WTC11 (cell line): ENCODE measurements around the gene NGF. TPM values are rescaled to one million over a fixed set of nuclear protein-coding genes. Genes with fewer than 3 reads are reported as not detected.

Source experiments
- ATAC-seq: fragments of 200-7000 bp; cut with Tn5 transposase; 2 replicates; pipeline ENCODE4 v1.10.0; 2021; ENCODE audit warnings: mild to moderate bottlenecking, moderate library complexity
- CTCF ChIA-PET: fragments of 300-600 bp; sonication (Branson Sonifier 250); formaldehyde crosslinking; loops from one replicate; lab custom pipeline; 2021; ENCODE audit warnings: antibody characterized with exemption; lab: Charles Lee
- POLR2A ChIA-PET: fragments of 350-600 bp; sonication (Branson Sonifier 250); formaldehyde crosslinking; loops from one replicate; lab custom pipeline; 2021; ENCODE audit warnings: antibody characterized with exemption; lab: Charles Lee
- DNase-seq: peaks from one replicate; pipeline ENCODE4 v3.0.0; 2021; ENCODE audit warnings: low spot score
- H3K27ac Mint-ChIP-seq: 2 replicates; pipeline ENCODE4 v1.8.0; 2021; ENCODE audit warnings: mixed read lengths
- H3K27me3 Mint-ChIP-seq: 2 replicates; pipeline ENCODE4 v1.8.0; 2021; ENCODE audit warnings: low read depth, mild to moderate bottlenecking, moderate library complexity, mixed read lengths
- H3K36me3 Mint-ChIP-seq: 2 replicates; pipeline ENCODE4 v1.8.0; 2021; ENCODE audit warnings: mixed read lengths
- H3K4me1 Mint-ChIP-seq: 2 replicates; pipeline ENCODE4 v1.8.0; 2022; ENCODE audit warnings: mixed read lengths
- H3K4me3 Mint-ChIP-seq: 2 replicates; pipeline ENCODE4 v1.8.0; 2021; ENCODE audit warnings: mild to moderate bottlenecking, moderate library complexity, mixed read lengths
- H3K9me3 Mint-ChIP-seq: 2 replicates; pipeline ENCODE4 v1.8.0; 2021; ENCODE audit warnings: mixed read lengths
- AFF4 ChIP-seq: sonication (generic); formaldehyde crosslinking; IDR thresholded peaks from 2 replicates; pipeline ENCODE4 v1.8.1; 2023; ENCODE audit warnings: mild to moderate bottlenecking, missing genetic modification reagents, borderline replicate concordance
- CREB1 ChIP-seq: sonication (generic); formaldehyde crosslinking; IDR thresholded peaks from 2 replicates; pipeline ENCODE4 v1.8.0; 2023; ENCODE audit warnings: mild to moderate bottlenecking, missing genetic modification reagents
- IRF1 ChIP-seq: sonication (generic); formaldehyde crosslinking; IDR thresholded peaks from 2 replicates; pipeline ENCODE4 v1.8.0; 2023; ENCODE audit warnings: missing genetic modification reagents
- NFE2L1 ChIP-seq: sonication (generic); formaldehyde crosslinking; IDR thresholded peaks from 2 replicates; pipeline ENCODE4 v1.8.1; 2023; ENCODE audit warnings: missing genetic modification reagents
- TEAD4 ChIP-seq: sonication (generic); formaldehyde crosslinking; IDR thresholded peaks from 2 replicates; pipeline ENCODE4 v1.8.0; 2022; ENCODE audit warnings: mild to moderate bottlenecking, missing genetic modification reagents
- ZNF317 ChIP-seq: sonication (generic); formaldehyde crosslinking; IDR thresholded peaks from 2 replicates; pipeline ENCODE4 v1.8.1; 2023; ENCODE audit warnings: low read depth, mild to moderate bottlenecking, moderate library complexity, missing genetic modification reagents, borderline replicate concordance
- ZNF416 ChIP-seq: fragments of 250-450 bp; sonication (Bioruptor Pico); IDR thresholded peaks from 2 replicates; pipeline ENCODE4 v1.9.0; 2021; ENCODE audit warnings: mild to moderate bottlenecking, inconsistent platforms
- total RNA-seq: library from RNA; stranded (reverse); gene quantifications from 3 replicates; pipeline ENCODE4 v1.2.3, GENCODE V29; 2021
- TF ChIP-seq, protein P1 (sequence below): sonication (generic); formaldehyde crosslinking; IDR thresholded peaks from 2 replicates; pipeline ENCODE4 v1.8.0; 2022; ENCODE audit warnings: mild to moderate bottlenecking, missing genetic modification reagents
- TF ChIP-seq, protein P2 (sequence below): sonication (generic); formaldehyde crosslinking; IDR thresholded peaks from 2 replicates; pipeline ENCODE4 v1.8.1; 2022; ENCODE audit warnings: low read depth, missing genetic modification reagents, borderline replicate concordance
- TF ChIP-seq, protein P3 (sequence below): sonication (generic); formaldehyde crosslinking; IDR thresholded peaks from 2 replicates; pipeline ENCODE4 v1.8.1; 2022; ENCODE audit warnings: mild to moderate bottlenecking, moderate library complexity, missing genetic modification reagents
- TF ChIP-seq, protein P4 (sequence below): fragments of 250-450 bp; sonication (Bioruptor Pico); IDR thresholded peaks from 2 replicates; pipeline ENCODE4 v1.8.0; 2021; ENCODE audit warnings: mild to moderate bottlenecking
- TF ChIP-seq, protein P5 (sequence below): fragments of 250-450 bp; sonication (Bioruptor Pico); IDR thresholded peaks from 2 replicates; pipeline ENCODE4 v1.9.0; 2021; ENCODE audit warnings: mild to moderate bottlenecking, borderline replicate concordance

Gene NGF
- total RNA-seq, 1 experiment from 2014 or later, result 0.55 TPM

GRCh38 chr1:115295904-115296696, 41.9 kb downstream of the NGF start:
- no peak overlapping the region for H3K27ac Mint-ChIP-seq
- H3K27me3 Mint-ChIP-seq, result no peaks in the 10 kb centered on the region
- ATAC-seq, result no peak
- peaks cover 31% of the 10 kb centered on the region for H3K4me1 Mint-ChIP-seq
- CTCF ChIA-PET, result no interaction called here
- H3K36me3 Mint-ChIP-seq, result no peaks in the 10 kb centered on the region
- TF ChIP-seq ZNF416 (no peak), NFE2L1 (CRISPR knock-in tag) (no peak), AFF4 (CRISPR knock-in tag) (no peak), ZNF317 (CRISPR knock-in tag) (no peak), CREB1 (CRISPR knock-in tag) (no peak), TEAD4 (CRISPR knock-in tag) (no peak), IRF1 (CRISPR knock-in tag) (no peak)
- TF ChIP-seq, protein P1, sequence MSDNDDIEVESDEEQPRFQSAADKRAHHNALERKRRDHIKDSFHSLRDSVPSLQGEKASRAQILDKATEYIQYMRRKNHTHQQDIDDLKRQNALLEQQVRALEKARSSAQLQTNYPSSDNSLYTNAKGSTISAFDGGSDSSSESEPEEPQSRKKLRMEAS, result no peak
- TF ChIP-seq, protein P2, sequence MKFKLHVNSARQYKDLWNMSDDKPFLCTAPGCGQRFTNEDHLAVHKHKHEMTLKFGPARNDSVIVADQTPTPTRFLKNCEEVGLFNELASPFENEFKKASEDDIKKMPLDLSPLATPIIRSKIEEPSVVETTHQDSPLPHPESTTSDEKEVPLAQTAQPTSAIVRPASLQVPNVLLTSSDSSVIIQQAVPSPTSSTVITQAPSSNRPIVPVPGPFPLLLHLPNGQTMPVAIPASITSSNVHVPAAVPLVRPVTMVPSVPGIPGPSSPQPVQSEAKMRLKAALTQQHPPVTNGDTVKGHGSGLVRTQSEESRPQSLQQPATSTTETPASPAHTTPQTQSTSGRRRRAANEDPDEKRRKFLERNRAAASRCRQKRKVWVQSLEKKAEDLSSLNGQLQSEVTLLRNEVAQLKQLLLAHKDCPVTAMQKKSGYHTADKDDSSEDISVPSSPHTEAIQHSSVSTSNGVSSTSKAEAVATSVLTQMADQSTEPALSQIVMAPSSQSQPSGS (CRISPR knock-in tag), result no peak
- TF ChIP-seq, protein P3, sequence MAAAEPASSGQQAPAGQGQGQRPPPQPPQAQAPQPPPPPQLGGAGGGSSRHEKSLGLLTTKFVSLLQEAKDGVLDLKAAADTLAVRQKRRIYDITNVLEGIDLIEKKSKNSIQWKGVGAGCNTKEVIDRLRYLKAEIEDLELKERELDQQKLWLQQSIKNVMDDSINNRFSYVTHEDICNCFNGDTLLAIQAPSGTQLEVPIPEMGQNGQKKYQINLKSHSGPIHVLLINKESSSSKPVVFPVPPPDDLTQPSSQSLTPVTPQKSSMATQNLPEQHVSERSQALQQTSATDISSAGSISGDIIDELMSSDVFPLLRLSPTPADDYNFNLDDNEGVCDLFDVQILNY (CRISPR knock-in tag), result no peak
- TF ChIP-seq, protein P4, sequence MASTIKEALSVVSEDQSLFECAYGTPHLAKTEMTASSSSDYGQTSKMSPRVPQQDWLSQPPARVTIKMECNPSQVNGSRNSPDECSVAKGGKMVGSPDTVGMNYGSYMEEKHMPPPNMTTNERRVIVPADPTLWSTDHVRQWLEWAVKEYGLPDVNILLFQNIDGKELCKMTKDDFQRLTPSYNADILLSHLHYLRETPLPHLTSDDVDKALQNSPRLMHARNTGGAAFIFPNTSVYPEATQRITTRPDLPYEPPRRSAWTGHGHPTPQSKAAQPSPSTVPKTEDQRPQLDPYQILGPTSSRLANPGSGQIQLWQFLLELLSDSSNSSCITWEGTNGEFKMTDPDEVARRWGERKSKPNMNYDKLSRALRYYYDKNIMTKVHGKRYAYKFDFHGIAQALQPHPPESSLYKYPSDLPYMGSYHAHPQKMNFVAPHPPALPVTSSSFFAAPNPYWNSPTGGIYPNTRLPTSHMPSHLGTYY (CRISPR knock-in tag), result no peak
- TF ChIP-seq, protein P5, sequence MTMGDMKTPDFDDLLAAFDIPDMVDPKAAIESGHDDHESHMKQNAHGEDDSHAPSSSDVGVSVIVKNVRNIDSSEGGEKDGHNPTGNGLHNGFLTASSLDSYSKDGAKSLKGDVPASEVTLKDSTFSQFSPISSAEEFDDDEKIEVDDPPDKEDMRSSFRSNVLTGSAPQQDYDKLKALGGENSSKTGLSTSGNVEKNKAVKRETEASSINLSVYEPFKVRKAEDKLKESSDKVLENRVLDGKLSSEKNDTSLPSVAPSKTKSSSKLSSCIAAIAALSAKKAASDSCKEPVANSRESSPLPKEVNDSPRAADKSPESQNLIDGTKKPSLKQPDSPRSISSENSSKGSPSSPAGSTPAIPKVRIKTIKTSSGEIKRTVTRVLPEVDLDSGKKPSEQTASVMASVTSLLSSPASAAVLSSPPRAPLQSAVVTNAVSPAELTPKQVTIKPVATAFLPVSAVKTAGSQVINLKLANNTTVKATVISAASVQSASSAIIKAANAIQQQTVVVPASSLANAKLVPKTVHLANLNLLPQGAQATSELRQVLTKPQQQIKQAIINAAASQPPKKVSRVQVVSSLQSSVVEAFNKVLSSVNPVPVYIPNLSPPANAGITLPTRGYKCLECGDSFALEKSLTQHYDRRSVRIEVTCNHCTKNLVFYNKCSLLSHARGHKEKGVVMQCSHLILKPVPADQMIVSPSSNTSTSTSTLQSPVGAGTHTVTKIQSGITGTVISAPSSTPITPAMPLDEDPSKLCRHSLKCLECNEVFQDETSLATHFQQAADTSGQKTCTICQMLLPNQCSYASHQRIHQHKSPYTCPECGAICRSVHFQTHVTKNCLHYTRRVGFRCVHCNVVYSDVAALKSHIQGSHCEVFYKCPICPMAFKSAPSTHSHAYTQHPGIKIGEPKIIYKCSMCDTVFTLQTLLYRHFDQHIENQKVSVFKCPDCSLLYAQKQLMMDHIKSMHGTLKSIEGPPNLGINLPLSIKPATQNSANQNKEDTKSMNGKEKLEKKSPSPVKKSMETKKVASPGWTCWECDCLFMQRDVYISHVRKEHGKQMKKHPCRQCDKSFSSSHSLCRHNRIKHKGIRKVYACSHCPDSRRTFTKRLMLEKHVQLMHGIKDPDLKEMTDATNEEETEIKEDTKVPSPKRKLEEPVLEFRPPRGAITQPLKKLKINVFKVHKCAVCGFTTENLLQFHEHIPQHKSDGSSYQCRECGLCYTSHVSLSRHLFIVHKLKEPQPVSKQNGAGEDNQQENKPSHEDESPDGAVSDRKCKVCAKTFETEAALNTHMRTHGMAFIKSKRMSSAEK (CRISPR knock-in tag), result no peak
- TF ChIP-seq, all 79 proteins: peak for 0
- POLR2A ChIA-PET, result no interaction called here
- DNase-seq, result no peak
- no peak overlapping the region for H3K4me3 Mint-ChIP-seq
- H3K9me3 Mint-ChIP-seq, result no peaks in the 10 kb centered on the region; the same call in 1 of the 2 replicates
